H54 (cell line): ENCODE data around the gene ZNF689.
A peak's percentile ranks its signal among the peaks of the same experiment; 100 is the strongest.

ENCODE experiments used
- DNase-seq: peaks from one replicate; pipeline ENCODE4 v3.0.0; 2011; ENCODE audit warnings: low spot score, mixed read lengths; ENCODE audit not compliant: insufficient read length
- FAIRE-seq: peaks from 3 replicates; lab custom pipeline; 2011; peaks lifted over from hg19 to GRCh38; lab: Jason Lieb, UNC
- POLR2A ChIP-seq: IDR thresholded peaks from 2 replicates; pipeline ENCODE4 v1.6.1; 2011; ENCODE audit warnings: low read depth, mild to moderate bottlenecking, low read length

ZNF689 gene

DNA sequence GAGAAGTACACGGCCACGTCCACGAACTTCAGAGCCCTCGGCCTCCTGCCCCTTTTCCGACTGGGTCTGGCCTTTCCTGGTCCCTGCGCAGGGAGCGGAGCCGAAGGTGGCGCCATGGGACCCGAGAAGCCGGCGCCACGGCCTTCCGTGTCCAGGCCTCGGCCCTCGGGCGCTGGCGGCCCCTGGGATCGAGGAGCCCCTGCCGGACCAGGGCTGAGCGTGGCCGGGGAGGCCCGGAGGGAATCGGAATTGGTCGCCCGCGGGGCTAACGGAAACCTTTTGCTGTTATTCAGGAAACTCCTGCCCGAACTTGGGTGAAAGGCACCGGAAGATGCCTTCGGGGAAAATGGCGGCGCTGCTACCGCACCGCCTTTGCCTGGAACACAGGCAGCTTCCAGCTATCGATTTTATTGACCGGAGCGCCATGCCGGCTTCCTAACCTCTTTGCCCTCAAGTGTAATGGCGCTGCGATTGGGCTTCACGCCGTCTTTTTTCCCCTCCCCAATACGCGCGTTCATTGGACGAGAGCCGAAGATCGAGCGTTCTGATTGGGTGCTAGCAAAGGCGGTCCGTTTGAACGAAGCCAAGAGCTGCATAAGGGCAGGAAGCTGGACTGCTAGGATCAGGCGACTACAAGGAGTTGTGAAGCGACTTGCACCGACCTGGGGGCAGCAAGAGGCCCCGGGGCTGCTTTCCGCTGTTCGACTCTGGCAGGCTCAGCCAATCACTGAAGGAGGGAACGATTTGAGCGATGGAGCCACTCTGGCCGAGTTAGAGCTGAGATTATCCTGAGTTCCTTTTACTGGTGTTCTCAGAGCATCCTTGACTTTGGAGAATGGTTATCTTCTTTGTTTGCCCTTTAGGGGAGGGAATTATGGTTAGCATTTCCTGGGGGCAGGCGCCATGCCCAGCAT lies at the start of gene ZNF689:
Gene ZNF689, minus strand, starts transcription at position 464 of the 914 bp plus-strand sequence. Its CDS starts 348 bp downstream, at position 116.
- peak; percentile 77 for FAIRE-seq
- peak; percentile 92 for DNase-seq
- TF ChIP-seq POLR2A, result peak; percentile 39; the same call in 1 of the 2 replicates

DNA sequence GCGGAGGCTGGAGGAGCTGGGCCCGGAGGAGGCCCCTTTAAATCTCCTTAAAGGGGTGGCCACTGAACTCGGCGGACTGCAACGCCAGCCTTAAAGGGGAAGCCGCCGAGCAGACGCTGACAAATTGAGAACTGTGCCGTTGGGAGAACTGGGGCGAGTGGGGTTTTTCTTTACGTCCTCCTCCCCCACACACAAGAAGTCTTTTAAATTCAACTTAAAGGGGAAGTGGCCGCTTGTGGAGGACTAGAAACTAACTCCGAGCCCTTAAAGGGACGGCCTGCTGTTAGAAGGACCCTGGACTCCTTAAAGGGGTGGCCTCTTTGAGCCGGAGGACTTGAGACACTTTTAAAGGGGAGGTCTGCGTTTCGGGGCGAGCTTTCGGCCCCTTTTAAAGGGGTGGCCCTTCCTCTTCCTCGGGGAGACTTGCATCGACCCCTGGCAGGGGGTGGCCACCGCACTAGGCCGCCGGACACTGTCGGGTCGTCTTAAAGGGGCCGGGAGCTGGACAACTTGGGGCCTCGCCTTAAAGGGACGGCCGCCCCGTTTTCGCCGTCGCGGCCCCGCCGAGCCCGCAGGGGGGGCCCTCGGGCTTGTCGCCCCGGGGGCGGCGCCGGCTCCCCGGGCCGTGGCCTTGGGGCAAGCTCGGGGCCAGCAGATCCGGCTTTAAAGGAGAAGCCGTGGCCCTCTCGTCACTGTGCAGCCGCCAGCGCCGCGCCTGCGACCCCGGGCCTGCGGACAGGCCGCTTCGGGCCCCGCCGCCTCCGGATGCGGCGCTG lies 48.7 kb upstream of the ZNF689 start:
- no peak for FAIRE-seq
- no peak; the same call in 1 of the 2 replicates for TF ChIP-seq POLR2A

DNA sequence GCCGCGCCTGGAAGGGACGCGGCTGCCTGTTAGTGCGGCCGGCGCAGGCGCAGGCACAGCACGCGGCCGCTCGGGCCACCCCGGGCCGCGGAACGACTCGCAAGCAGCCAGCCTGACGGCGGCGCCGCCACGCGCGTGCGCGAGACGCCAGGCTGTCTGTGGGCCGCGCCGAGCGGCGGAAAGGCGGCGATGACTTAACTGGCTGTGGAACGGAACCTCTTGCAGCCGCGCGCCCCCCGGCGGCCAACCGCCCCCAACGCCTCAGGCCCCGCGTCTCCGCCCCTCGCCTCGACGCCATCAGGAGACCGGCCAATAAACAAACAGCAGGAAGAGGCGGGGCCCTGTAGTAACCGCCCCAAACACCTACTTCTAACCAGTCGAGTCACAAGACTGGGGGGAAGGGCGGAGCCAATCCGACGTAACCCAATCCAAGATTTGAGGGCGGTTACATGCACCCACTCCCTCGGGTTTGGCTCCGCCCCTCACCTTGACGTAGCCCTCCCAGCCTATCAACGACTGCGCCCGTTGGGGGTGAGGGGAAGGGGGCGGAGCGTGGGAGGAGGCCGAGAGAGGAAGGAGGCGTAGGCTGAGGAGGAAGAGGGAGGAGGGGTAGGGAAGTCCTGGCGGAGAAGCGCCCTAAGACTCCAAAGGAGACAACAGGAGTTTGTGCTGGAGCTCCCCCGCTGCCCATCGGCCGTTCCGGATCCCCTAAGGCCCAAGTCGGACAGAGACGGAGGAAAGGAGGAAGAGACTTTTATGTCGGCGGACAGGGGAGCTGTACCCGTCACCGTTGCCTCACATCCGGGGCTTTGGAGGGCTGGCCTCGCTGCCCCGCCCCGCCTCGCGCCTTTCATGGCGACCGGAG lies 47.9 kb upstream of the ZNF689 start, which contains the start of gene FBRS:
Gene FBRS, plus strand, starts transcription at position 566 of the 865 bp plus-strand sequence. CDS start 1,088 bp downstream, outside the sequence.
- FAIRE-seq, result peak; percentile 86
- peak; percentile 57 for TF ChIP-seq POLR2A
- peak; percentile 95 for DNase-seq

More for the DNA sequence above, 48.7 kb upstream of the ZNF689 start:
- DNase-seq, result peak; percentile 75

DNA sequence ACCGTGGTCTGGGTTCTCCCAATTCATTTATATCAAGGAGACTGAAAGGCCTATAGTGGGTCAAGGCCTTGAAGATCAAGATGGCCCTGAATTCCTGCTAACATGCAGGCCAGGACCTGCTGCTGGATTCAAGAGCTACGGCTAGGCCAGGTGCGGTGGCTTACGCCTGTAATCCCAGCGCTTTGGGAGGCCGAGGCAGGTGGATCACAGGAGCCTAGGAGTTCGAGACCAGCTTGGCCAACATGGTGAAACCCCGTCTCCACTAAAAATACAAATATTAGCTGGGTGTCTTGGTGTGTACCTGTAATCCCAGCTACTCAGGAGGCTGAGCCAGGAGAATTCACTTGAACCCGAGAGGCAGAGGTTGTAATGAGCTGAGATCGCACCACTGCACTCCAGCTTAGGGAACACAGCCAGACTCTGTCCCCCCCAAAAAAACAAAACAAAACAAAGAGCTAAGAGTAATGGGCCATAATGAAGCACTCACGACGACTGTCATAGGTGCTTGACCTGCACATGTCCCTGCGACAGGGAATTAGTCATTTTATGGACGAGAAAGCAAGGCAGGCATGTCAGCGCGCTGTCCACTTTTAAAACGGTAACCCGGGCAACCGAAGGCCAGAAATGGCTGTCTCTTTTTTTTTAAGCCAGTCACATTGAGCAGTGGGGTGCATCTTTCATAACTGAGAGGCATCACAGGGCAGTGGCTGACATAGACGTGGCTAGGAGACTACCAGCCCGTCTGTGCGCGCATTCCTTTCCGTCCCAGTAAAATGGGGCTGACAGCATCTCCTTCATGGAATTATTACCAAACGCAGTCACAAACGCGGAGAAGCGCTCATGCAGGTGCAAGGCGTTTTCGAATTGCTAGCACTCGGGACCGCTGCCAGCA lies 47.0 kb upstream of the ZNF689 start:
- DNase-seq (no peak), FAIRE-seq (no peak)
- no peak for TF ChIP-seq POLR2A

DNA sequence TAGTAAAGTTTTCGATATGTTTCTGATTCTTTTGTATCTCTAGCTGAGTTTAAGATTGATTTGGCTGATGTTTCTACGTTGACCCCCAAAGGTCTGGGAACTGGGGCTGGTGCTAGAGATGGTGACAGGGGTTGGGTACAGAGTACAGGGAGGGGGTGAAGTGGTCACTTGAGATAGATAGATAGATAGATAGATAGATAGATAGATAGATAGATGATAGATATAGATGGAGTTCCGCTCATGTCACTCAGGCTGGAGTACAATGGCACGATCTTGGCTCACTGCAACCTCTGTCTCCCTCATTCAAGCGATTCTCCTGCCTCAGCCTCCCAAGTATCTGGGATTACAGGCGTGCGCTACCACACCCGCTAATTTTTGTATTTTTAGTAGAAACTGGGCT lies 46.2 kb upstream of the ZNF689 start:
- DNase-seq (no peak), FAIRE-seq (no peak)
- TF ChIP-seq POLR2A, result no peak

DNA sequence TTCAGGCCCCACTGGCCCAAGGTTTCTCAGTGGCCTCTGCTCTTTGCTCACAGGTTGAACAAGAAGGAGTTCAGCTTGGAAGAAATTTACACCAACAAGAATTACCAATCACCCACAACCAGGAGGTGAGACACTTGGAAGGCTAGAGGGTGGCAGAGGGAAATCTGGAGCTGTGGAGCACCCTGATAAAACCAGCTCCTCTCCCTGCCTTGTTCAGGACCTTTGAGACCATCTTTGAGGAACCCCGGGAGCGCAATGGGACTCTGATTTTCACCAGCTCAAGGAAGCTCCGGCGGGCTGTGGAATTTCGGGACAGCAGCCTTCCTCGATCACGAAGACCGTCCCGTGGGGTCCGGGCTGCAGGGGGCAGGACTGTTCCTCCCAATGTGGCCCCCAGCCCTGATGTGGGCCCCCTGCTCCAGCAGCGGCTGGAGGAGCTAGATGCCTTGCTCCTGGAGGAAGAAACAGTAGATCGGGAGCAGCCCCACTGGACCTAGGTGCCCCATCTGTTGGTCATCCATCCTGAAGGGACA lies 45.7 kb upstream of the ZNF689 start:
- FAIRE-seq, result no peak
- TF ChIP-seq POLR2A, result no peak
- DNase-seq, result no peak

DNA sequence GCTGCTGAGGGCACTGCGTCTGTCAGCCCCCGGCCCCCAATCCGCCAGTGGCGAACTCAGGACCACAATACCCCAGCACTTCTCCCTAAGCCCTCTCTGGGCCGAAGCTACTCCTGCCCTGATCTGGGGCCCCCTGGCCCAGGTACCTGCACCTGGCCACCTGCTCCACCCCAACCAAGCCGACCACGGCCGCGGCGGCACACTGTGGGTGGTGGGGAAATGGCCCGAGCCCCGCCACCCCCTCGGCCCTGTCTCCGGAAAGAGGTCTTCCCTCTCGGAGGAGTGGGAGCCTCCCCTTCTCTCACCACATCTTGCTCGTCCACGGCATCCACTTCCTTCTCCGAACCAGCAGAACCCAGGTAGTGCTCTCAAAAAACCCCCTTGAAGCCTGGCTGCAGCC lies 44.7 kb upstream of the ZNF689 start:
- DNase-seq (no peak), FAIRE-seq (no peak)
- TF ChIP-seq POLR2A, result no peak

DNA sequence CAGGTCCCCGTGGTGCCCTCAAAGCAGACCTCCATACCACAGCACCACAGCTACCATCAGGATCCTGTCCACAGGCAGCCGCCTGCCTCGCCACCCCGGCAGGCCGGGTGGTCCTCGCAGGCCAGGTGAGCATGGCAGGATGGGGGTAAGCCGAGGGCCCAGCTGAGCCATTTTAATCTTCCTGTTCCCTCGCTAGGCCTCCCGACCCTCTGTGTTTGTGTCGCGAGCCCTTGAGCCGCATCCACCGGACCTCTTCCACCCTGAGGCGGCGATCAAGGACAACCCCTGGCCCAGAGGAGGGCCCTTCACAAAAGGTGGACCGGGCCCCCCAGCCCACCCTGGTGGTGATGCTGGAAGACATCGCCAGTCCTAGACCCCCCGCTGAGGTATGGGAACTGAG lies 42.5 kb upstream of the ZNF689 start:
- TF ChIP-seq POLR2A, result no peak
- FAIRE-seq, result no peak
- DNase-seq, result no peak

DNA sequence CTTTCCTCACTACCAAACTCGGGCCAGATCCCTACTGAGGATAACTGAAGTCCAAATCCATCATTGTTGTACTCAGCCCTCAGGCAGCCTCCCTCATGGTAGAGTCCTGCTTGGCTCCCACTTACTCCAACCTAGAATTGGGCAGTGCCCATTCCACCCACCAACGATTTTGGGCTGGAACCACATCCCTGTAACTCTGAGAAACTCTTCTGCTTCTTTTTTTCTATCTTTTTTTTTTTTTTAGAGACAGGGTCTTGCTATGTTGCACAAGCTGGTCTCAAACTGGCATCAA lies 41.8 kb upstream of the ZNF689 start:
- DNase-seq, result no peak
- no peak for FAIRE-seq
- no peak for TF ChIP-seq POLR2A

DNA sequence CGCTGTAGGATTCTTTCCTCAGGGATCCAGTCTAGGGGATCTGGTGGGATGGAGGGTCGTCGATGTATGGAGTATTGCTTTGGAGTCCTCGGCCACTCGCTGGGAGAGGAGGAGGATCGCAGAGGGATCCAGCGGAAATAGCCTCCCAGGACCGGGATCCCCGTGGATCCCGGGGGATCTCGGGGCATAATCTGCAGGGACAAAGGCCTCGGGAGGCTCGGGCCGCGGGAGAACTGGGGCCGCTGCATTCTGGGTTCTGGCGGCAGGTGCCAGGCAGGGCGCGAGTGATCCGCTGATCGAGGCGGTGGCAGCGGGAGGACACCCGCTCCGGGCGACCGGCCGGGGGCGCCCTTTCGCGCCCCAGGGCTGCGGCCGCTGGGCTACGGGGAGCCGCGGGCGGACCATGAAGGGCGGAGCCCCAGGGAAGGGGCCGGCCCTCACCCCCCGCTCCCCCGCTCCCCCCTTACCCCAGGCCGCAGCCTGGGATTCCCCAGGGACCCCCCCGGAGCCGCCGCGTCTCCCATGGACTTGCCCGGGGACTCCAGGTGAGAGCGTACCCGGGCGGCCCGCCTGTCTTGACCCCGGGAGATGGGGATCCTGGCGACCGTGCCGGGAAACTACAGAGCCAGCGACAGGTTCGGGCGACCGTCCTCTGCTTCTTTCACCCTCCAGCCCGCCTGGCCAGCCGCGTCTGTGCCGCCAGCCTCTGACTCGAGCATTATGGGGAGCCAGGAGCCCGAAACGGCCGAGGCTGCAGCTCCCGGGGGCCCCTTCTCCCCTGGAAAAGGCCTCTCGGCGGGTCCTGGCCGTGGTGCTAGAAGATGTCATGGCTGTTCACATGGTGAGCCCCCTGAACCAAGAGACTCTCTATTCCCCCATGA lies 41.2 kb upstream of the ZNF689 start:
- TF ChIP-seq POLR2A, result peak; percentile 30; the same call in 1 of the 2 replicates
- FAIRE-seq (no peak), DNase-seq (peak; percentile 75)

DNA sequence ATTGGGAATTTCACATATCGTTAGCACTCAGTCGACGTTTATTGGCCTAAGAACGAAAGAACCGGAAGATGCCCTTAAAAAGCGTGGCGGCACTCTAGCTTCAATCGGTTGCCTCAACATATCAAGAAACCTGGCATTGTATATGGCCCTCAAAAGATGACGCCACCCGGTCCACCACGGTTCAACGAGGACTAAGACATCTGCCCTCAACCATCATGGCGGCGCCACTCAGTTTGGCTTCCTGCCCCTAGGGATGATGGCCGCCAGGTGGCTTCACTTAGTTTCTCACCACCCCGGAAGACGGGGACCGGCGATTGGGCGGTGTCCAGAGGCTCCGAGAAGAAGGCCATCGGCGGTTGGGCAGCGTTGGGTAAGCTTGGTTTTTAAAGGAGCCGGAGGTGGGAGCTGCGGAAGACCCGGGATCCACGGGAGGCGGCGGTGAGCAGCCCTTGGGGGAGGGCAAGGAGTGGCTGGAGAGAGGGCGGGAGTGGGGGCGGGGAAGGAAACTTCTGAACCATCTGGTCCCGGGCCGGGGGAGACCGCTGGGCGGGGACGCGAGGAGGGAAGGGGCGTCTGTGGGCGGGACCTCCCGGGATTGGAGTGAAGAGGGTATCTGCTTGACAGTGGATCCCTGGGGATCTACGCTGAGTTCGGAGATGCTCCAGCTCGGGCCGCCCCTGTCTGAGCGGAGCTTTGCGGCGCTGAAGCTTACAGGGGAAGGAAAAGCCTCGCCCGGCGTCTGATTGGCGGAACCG lies 40.4 kb upstream of the ZNF689 start, which contains the start of gene PRR14:
Gene PRR14, plus strand, starts transcription at position 592 of the 755 bp plus-strand sequence. CDS start 686 bp downstream, outside the sequence.
- TF ChIP-seq POLR2A, result no peak; the same call in 1 of the 2 replicates
- peak; percentile 74 for FAIRE-seq
- peak; percentile 94 for DNase-seq
